ENCODE data around the gene CSRP3. TPM values are rescaled to one million over a fixed set of nuclear protein-coding genes. Genes with fewer than 3 reads are reported as not detected.

Gene CSRP3
- total RNA-seq, 1 donor from 2014 or later, result not detected

- Mint-ChIP-seq H3K9me3 (ENCODE audit: low read depth) (no peaks in the 10 kb centered on the region), H3K4me1 (ENCODE audit: low read depth) (no peaks in the 10 kb centered on the region), H3K27me3 (ENCODE audit: low read depth) (no peaks in the 10 kb centered on the region), H3K4me3 (ENCODE audit: unreplicated experiment) (no peak overlapping the region), H3K27ac (ENCODE audit: unreplicated experiment) (no peak overlapping the region), H3K36me3 (ENCODE audit: low read depth) (peaks cover 36% of the 10 kb centered on the region)
- TF ChIP-seq CTCF (IDR thresholded peaks at IDR 0.05), result no peak
- DNase-seq (ENCODE audit: low spot score), result no peak
These were observed 27.7 kb downstream of the CSRP3 start for GRCh38 chr11:19173964-19174638.

GRCh38 chr11:19173004-19173689 lies 28.6 kb downstream of the CSRP3 start:
- Mint-ChIP-seq H3K9me3 (ENCODE audit: low read depth) (no peaks in the 10 kb centered on the region), H3K36me3 (ENCODE audit: low read depth) (peaks cover 39% of the 10 kb centered on the region), H3K27me3 (ENCODE audit: low read depth) (no peaks in the 10 kb centered on the region), H3K27ac (ENCODE audit: unreplicated experiment) (peak overlapping the region; percentile 13), H3K4me1 (ENCODE audit: low read depth) (no peaks in the 10 kb centered on the region), H3K4me3 (ENCODE audit: unreplicated experiment) (no peak overlapping the region)
- TF ChIP-seq CTCF (IDR thresholded peaks at IDR 0.05), result no peak
- no peak for DNase-seq (ENCODE audit: low spot score)

GRCh38 chr11:19168090-19168489 lies 33.7 kb downstream of the CSRP3 start:
- Mint-ChIP-seq H3K27ac (ENCODE audit: unreplicated experiment) (no peak overlapping the region), H3K9me3 (ENCODE audit: low read depth) (no peaks in the 10 kb centered on the region), H3K4me1 (ENCODE audit: low read depth) (peaks cover 35% of the 10 kb centered on the region), H3K4me3 (ENCODE audit: unreplicated experiment) (no peak overlapping the region), H3K27me3 (ENCODE audit: low read depth) (no peaks in the 10 kb centered on the region), H3K36me3 (ENCODE audit: low read depth) (peaks cover 26% of the 10 kb centered on the region)
- no peak for DNase-seq (ENCODE audit: low spot score)
- no peak for TF ChIP-seq CTCF (IDR thresholded peaks at IDR 0.05)

GRCh38 chr11:19164881-19165280 lies 36.9 kb downstream of the CSRP3 start:
- Mint-ChIP-seq H3K27ac (ENCODE audit: unreplicated experiment) (no peak overlapping the region), H3K4me3 (ENCODE audit: unreplicated experiment) (no peak overlapping the region), H3K36me3 (ENCODE audit: low read depth) (peaks cover 17% of the 10 kb centered on the region), H3K27me3 (ENCODE audit: low read depth) (no peaks in the 10 kb centered on the region), H3K4me1 (ENCODE audit: low read depth) (peaks cover 39% of the 10 kb centered on the region), H3K9me3 (ENCODE audit: low read depth) (no peaks in the 10 kb centered on the region)
- no peak for TF ChIP-seq CTCF (IDR thresholded peaks at IDR 0.05)
- no peak for DNase-seq (ENCODE audit: low spot score)

GRCh38 chr11:19164230-19164855 lies 37.4 kb downstream of the CSRP3 start:
- H3K27me3 Mint-ChIP-seq (ENCODE audit: low read depth), result no peaks in the 10 kb centered on the region

More at GRCh38 chr11:19164230-19164855, 37.4 kb downstream of the CSRP3 start:
- Mint-ChIP-seq H3K4me3 (ENCODE audit: unreplicated experiment) (no peak overlapping the region), H3K9me3 (ENCODE audit: low read depth) (no peaks in the 10 kb centered on the region), H3K36me3 (ENCODE audit: low read depth) (peaks cover 19% of the 10 kb centered on the region), H3K27ac (ENCODE audit: unreplicated experiment) (no peak overlapping the region), H3K4me1 (ENCODE audit: low read depth) (peaks cover 39% of the 10 kb centered on the region)
- no peak for TF ChIP-seq CTCF (IDR thresholded peaks at IDR 0.05)
- no peak for DNase-seq (ENCODE audit: low spot score)
